ENCODE measurements around the gene KCTD10. TPM values are rescaled to one million over a fixed set of nuclear protein-coding genes. Genes with fewer than 3 reads are reported as not detected.

Gene KCTD10
- polyA plus RNA-seq, 3 donors, result 18.1 to 21.0 (median 20.0) TPM

- Histone ChIP-seq H2AFZ (ENCODE audit: insufficient read depth, low read depth, low read length, poor library complexity, severe bottlenecking) (no peak overlapping the region), H3K4me2 (replicated peaks; ENCODE audit: extremely low read depth, low read length, poor library complexity, severe bottlenecking) (peak overlapping the region; percentile 29), H3K9me3 (replicated peaks in 1 of 2; ENCODE audit: control insufficient read depth in 1 of 2, insufficient read depth in 1 of 2, low read length in 2 of 2) (no peaks in the 10 kb centered on the region), H3K4me1 (ENCODE audit: control insufficient read depth in 1 of 2, insufficient read depth in 2 of 2, low read length in 2 of 2) (peaks cover 38 to 39% of the 10 kb centered on the region in 2 donors), H3K79me2 (ENCODE audit: insufficient read depth, low read length) (peaks cover 47% of the 10 kb centered on the region), H3K36me3 (replicated peaks in 1 of 2; ENCODE audit: control insufficient read depth in 1 of 2, insufficient read depth in 2 of 2, low read length in 2 of 2) (peaks cover 37 to 61% of the 10 kb centered on the region in 2 donors), H3K4me3 (replicated peaks in 1 of 3; ENCODE audit: low read depth in 2 of 3, low read length in 3 of 3) (no peak overlapping the region), H3K9ac (ENCODE audit: insufficient read depth, low read length, poor library complexity, severe bottlenecking) (peak overlapping the region; percentile 33), H3K27ac (ENCODE audit: low read depth in 1 of 2, low read length in 2 of 2) (peak overlapping the region in 1 of 2 donors; percentile 73), H4K20me1 (ENCODE audit: insufficient read depth, low read length) (peaks cover 71% of the 10 kb centered on the region), H3K27me3 (ENCODE audit: control insufficient read depth in 2 of 2, insufficient read depth in 2 of 2, low read length in 2 of 2) (no peaks in the 10 kb centered on the region)
- 91% methylated on average over 8 of the region's 13 CpGs for WGBS (ENCODE audit: insufficient coverage)
- intact Hi-C loops (cut with micrococcal nuclease), result no loop called here
- Mint-ChIP-seq H3K27me3 (ENCODE audit: low read depth in 3 of 3) (no peaks in the 10 kb centered on the region), H3K36me3 (peaks cover 48 to 72% of the 10 kb centered on the region in 2 donors), H3K4me1 (peaks cover 41% of the 10 kb centered on the region), H3K4me3 (no peak overlapping the region), H3K27ac (peak overlapping the region; percentile 19 to 91 (median 67)), H3K9me3 (no peaks in the 10 kb centered on the region)
- no peak for DNase-seq
- no peak for TF ChIP-seq CTCF (IDR thresholded peaks at IDR 0.05)
Observed at GRCh38 chr12:109461846-109462756, 15.0 kb downstream of the KCTD10 start.

GRCh38 chr12:109461049-109461845 is 15.9 kb downstream of the KCTD10 start:
- Histone ChIP-seq H3K27me3 (ENCODE audit: control insufficient read depth in 2 of 2, insufficient read depth in 2 of 2, low read length in 2 of 2) (no peaks in the 10 kb centered on the region), H3K4me3 (replicated peaks in 1 of 3; ENCODE audit: low read depth in 2 of 3, low read length in 3 of 3) (peak overlapping the region in 1 of 3 experiments; percentile 43), H2AFZ (ENCODE audit: insufficient read depth, low read depth, low read length, poor library complexity, severe bottlenecking) (peak overlapping the region; percentile 57), H3K4me1 (ENCODE audit: control insufficient read depth in 1 of 2, insufficient read depth in 2 of 2, low read length in 2 of 2) (peaks cover 38 to 39% of the 10 kb centered on the region in 2 donors), H3K9me3 (replicated peaks in 1 of 2; ENCODE audit: control insufficient read depth in 1 of 2, insufficient read depth in 1 of 2, low read length in 2 of 2) (no peaks in the 10 kb centered on the region), H3K36me3 (replicated peaks in 1 of 2; ENCODE audit: control insufficient read depth in 1 of 2, insufficient read depth in 2 of 2, low read length in 2 of 2) (peaks cover 39 to 61% of the 10 kb centered on the region in 2 donors), H3K27ac (ENCODE audit: low read depth in 1 of 2, low read length in 2 of 2) (peak overlapping the region; percentile 47 to 73), H3K9ac (ENCODE audit: insufficient read depth, low read length, poor library complexity, severe bottlenecking) (peak overlapping the region; percentile 33), H4K20me1 (ENCODE audit: insufficient read depth, low read length) (peaks cover 62% of the 10 kb centered on the region), H3K79me2 (ENCODE audit: insufficient read depth, low read length) (peaks cover 40% of the 10 kb centered on the region), H3K4me2 (replicated peaks; ENCODE audit: extremely low read depth, low read length, poor library complexity, severe bottlenecking) (peak overlapping the region; percentile 47)
- intact Hi-C loops (cut with micrococcal nuclease), result no loop called here
- Mint-ChIP-seq H3K4me1 (peaks cover 41% of the 10 kb centered on the region), H3K27ac (peak overlapping the region; percentile 67 to 91 (median 86)), H3K4me3 (peak overlapping the region; percentile 56 to 86), H3K9me3 (no peaks in the 10 kb centered on the region), H3K27me3 (ENCODE audit: low read depth in 3 of 3) (no peaks in the 10 kb centered on the region), H3K36me3 (peaks cover 53 to 73% of the 10 kb centered on the region in 2 donors)
- peak; percentile 61 to 75 (median 71) for DNase-seq
- TF ChIP-seq CTCF (IDR thresholded peaks at IDR 0.05), result no peak
- 57% methylated on average over 7 of the region's 8 CpGs for WGBS (ENCODE audit: insufficient coverage)
